ENCODE measurements around the gene ZNF787.

GRCh38 chr19:56123266-56123891 is 2.3 kb upstream of the ZNF787 start:
- no peak for TF ChIP-seq POLR2A (IDR thresholded peaks at IDR 0.05; ENCODE audit: low read length)
- no peak for TF ChIP-seq GATA1 (IDR thresholded peaks at IDR 0.05; ENCODE audit: low read depth, low read length)

Measured in erythroblast (primary cell).